Measurements from ENCODE around the gene SH3PXD2A.

The SH3PXD2A gene

DNA sequence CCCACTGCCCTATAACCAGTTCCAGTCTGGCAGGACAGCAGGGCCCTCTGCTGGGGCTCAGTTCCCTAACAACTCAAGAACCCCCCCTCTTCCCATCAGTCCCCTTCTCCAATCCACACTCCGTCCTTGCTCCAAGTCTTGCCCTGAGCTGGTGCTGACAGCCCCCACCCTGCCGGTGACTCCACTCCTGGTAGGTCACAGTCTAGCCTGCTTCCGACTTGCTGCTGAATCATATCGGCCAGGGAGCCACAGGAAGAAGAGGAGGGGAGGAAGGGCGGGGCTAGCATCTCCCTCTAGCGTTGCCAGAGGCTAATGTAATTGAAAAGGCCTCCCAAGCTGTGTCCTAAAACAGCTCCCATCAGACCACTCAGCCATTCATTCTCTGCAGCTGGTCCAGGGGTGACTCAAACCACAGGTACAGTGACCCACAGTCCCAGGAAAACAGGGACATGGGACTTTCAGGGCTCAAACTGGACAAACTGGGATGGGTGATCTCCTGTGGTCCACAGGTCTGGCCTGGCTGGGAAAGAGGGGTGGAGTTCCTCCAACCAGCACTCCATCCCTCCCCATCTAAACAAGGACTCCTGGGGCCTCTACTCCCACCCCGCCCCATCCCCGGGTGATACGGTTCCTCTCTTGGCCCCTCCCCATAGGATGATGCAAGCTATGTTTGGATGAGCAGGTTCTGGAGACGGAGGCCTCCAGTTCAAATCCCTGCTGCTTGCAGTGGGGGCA lies 158.8 kb downstream of the SH3PXD2A start:
- in situ Hi-C loops (cut with MboI; ENCODE audit: low sequenced_read_pairs), result no loop called here

DNA sequence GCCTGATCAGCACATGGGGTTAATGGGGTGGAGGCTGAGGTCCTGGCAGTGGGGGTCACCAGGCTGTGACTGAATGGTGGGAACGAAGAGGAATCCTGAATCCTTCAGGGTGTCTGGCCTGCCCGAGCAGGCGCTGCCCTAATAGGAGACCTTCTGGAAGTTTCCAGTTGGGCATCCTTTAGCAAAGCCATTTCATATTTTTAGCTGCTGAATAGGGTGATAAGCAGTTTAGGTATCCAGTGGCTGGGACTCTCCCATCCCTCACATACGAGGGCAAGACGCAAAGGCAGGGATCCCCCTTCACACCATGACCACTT lies 159.3 kb downstream of the SH3PXD2A start:
- in situ Hi-C loops (cut with MboI; ENCODE audit: low sequenced_read_pairs), result no loop called here

DNA sequence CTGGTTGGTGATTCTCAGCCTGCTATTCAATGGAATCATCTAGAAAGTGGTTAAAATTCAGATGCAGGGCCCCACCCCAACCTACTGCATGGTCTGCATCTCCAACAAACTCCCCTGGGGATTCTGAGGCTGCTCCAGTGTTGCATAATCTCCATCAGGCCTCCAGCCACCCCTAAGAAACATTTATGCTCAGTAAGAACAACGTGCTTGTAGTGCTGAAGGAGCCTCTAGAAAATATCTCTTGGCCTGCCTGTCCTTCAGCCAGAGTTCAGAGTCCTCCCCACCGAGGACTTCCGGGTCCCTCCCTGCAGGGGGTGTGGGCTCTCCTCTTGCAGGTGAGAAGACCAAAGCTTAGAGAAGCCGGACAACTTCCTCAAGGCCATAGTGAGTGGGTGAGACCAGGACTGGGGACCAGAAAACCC lies 159.8 kb downstream of the SH3PXD2A start:
- in situ Hi-C loops (cut with MboI; ENCODE audit: low sequenced_read_pairs), result no loop called here

DNA sequence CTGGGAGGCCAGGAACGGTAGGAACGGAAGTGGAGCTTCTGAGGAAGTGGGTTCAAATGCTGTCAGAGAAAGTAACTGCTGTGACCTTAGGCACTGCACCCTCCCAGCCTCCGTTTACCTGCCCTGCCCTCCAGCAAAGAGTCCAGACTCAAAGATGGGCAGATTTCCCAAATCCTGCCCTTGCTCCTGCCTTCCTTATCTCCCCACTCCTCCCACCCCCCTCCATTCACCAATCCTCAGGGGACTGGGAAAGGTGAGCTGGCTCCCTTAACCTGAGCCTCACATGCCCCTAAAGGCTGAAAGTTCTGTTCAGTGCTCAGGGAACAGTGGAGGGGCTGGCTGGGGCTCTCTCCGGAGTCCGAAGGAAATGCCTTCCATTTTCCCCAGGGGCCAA lies 161.6 kb downstream of the SH3PXD2A start:
- in situ Hi-C loops (cut with MboI; ENCODE audit: low sequenced_read_pairs), result no loop called here

DNA sequence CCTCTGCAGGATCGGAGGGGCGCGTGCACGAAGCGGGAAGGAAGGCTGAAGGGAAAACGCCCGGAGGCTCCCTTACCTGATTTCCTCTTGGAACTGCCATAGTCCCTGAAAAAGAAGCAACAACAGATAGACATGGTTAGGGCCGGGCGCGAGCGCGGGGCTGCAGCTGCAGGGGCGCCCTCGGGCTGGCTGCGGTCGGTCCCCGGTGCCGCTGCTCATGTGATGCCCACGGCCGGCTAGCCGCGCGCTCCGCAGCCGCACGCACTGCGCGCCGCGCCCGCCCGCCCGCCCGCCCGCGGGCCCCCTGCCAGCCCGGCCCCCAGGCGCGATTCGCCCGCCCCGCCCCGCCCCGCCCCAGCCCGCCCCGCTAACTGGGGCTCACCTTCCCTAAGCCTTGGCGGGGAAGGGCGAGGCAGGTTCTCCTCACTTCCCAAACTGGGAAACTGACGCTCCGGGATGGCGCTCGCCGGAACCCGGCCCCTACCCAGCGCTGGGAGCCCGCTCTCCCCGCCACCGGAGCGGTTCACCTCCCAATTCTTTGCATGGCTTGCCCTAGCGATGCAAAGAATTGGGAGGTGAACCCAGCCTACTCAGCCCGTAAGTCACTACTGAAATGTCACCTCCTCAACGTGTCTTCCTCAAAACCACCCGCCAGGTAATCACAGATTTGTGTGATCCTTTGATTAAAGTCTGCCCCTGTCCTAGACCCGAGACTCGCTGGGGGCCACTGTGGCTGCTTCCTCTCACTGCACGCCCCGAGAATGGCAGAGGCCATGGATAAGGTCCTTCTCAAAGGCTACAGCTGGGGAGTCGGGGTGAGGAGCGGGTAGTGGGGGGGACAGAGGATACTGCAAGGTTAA lies 162.2 kb downstream of the SH3PXD2A start:
- in situ Hi-C loops (cut with MboI; ENCODE audit: low sequenced_read_pairs), result no loop called here

DNA sequence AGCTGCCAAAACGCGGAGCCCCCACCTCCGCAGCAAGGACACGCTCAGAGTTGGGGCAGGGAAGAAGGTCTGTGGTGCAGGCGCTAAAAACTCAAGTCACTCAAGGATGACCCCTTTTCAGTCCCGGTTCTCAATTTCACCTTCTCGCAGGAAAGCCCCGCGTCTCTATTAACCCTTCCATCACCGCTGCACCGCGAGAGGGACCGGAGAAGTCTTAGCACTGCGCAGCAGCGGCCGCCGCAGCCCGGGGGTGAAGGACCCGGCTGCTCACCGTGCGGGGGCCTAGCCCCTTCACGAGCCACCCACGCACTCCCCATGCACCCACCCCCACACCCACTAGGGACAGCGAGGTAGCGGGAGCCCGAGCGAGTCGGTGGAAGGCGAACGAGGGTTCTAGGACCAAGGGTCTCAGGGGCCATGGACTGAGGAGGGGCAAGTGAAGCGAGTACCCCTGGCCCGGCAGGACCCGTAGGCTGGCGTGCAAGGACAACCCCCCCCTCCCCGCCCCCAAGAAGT lies 162.9 kb downstream of the SH3PXD2A start:
- in situ Hi-C loops (cut with MboI; ENCODE audit: low sequenced_read_pairs), result no loop called here

DNA sequence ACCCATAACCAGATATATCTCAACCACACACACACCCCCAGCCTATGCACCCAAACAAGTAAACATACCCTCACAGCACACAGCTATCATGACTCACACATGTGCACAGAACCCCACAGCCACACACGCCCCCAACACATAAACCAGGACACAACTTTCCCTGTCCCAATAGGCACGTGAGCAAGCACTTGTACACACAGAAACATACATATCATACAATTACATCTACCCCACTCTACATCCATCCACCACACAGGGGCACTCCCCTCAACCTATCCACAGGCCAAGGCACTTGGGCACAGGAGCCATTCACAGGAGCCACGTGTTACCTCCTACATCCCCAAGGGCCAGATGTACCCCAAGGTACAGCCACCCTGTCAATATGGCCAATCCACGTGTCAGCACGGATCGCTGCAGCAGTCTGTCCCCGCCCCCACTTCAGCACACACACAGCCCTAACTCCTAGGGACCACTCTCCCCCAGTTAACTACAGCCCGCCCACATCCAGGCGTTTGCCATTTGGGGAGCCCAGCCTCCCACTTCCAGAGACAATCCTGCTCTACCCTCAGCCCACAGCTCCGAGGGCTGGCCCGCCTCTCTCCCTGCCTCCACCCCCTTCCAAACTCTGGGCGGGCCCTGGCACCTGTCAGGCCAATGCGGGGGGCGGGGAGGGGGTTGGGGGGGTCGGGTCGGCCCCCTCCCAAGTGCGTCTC lies 163.5 kb downstream of the SH3PXD2A start:
- in situ Hi-C loops (cut with MboI; ENCODE audit: low sequenced_read_pairs), result no loop called here

DNA sequence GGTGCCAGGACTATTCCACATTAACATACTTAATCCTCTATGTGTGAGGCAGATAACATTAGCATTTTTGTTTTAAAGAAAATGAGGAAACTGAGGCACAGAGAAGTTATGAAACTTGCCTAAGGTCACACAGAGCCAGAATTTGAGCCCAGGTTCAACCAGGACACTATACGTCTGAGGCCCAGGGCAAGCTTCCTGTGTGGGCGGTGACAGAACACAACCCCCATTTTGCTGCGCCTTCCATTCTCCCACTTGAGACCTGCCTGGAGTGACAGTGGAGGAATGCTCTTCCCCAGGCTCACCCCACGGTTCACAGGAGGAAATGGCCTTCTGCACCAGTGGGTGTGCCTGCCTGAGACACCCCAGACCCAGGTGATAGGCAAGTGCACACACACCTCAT lies 164.1 kb downstream of the SH3PXD2A start:
- in situ Hi-C loops (cut with MboI; ENCODE audit: low sequenced_read_pairs), result no loop called here

DNA sequence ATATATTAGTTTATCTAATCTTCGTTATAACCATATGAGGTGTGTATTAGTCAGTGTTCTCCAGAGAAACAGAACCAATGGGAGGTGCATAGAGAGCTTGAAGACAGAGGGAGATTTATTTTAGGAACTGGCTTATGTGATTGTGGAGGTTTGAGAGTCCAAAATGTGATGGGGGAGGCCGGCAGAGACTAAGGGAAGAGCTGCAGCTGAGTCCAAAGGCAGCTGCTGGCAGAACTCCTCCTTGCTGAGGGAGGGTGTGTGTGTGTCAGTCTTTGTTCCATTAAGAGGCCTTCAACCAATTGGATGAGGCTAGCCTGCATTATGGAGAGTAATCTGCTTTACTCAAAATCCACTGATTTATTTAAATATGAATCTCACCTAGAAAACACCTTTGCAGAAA lies 165.1 kb downstream of the SH3PXD2A start:
- in situ Hi-C loops (cut with MboI; ENCODE audit: low sequenced_read_pairs), result no loop called here

DNA sequence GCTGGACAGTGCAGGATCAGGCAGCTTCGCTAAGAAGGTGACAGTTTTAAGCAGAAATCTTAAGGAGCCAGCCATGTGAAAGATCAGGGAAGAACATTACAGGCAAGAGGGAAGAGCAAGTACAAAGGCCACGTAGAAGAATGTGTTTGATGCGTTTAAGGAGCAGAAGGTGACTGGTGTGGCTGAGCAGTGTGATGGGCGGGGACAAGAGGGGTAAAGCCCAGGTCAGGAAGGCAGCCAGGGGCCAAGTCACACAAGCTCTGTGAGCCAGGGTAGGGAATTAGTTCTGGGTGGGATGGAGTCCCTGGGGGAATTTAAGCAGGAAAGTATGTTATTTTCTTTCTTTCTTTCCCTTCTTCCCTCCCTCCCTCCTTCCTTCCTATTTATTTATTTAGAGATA lies 166.9 kb downstream of the SH3PXD2A start:
- in situ Hi-C loops (cut with MboI; ENCODE audit: low sequenced_read_pairs), result no loop called here

DNA sequence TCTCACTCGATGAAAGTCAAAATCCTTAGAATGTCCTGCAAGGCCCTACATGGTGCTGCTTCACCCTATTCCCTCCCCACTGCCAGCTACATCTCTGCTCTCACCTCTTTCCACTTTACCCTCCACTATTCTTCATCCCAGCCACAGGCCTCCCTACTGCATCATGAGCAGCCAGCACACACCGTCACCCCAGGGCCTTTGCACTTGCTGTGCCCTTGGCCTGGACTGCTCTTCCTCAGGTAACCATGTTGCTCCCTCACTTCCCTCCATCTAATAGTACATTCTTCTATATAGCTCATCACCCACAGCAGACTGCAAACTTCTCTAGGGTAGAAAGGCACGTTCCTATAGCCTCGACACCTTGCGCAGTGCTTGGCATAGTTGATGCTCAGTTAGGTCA lies 167.7 kb downstream of the SH3PXD2A start:
- in situ Hi-C loops (cut with MboI; ENCODE audit: low sequenced_read_pairs), result no loop called here

DNA sequence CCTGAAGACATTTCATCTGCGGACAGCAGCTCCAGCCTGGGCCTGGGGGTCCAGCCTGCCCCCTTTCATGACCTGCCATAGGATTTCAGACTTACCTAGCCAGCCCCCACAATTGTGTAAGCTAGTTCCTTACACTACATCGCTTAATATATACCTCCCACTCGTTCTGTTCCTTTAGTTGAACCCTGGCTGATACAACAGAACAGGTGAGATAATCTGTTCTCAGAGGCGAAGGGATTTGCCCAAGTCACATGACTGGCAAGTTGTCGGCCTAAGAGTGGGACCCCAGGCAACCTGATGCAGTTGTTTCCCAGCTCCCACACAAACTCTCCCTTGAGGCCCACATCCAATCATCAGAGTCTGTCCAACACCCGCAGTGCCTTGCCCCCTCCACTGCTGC lies 168.2 kb downstream of the SH3PXD2A start:
- in situ Hi-C loops (cut with MboI; ENCODE audit: low sequenced_read_pairs), result no loop called here

DNA sequence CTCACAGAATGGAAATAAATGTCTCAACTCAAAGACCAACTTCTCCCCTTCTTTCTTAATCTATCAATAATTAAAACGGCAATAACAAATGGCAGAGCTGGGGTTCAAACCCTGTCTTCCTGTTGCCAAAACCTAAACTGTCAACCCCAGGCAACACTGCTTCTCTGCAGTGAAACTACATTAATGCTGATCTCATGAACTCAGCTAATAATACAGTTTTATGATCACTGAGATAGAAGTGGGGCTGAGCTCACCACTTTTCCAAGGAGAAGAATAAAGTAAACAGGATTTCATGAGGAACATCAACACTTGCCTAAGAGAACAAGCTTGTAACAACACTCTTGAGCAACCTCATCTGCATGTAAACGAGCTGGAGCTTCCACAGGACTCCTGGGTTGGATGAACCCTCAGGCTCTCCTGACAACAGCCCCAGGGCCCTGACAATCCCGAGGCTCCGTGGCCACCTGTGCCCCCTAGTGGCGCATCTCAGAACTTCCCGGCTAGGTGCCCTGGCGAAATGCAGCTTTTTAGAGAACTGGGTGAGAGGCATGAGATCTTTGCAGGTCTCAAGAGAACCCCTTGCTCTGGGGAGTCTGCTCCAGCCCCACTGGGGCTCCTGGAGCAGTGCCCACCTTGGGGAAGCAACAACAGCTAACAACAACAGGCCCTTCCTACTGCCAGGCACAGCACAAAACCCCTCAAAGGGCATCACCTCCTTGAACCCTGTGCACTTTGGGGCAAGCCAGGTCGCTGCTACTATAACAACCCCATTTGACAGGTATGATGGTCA lies 169.3 kb downstream of the SH3PXD2A start:
- in situ Hi-C loops (cut with MboI; ENCODE audit: low sequenced_read_pairs), result no loop called here

DNA sequence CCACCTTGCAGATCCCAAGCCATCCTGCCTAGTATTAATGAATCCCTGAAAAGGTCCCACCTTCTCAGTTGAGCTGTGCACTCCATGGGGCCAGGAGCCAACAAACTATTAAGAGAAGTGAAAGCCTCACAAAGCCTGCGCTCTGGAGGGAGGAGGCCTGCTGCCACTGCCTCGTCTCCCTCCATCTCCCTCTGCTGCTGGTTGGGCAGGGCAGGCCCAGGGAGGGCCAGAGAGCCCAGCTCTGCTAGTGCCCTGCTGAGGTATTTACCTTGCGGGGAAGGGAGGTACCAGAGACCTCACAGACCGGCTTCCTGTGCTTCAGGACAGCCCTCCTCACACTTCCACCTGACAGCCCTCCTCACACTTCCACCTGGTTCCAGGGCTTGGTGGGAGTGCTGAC lies 171.5 kb downstream of the SH3PXD2A start:
- in situ Hi-C loops (cut with MboI; ENCODE audit: low sequenced_read_pairs), result loop anchor here (5.0 kb wide), 1 partner anchor 82 kb away; no protein-coding TSS in a partner anchor

DNA sequence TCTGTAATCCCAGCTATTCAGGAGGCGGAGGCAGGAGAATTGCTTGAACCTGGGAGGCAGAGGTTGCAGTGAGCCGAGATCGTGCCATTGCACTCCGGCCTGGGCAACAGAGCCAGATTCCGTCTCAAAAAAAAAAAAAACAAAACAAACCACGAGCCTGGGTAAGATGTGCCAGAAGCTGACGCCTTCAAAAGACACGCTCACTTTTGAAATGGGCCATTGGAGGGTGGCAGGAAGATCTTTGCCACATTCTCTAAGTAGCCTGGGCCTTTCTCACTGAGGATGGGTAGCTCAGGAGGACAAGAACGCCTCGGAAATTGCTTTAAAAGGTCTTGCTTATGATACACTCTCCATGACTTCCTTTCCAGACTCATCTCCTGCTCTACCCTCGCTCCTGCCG lies 172.7 kb downstream of the SH3PXD2A start:
- in situ Hi-C loops (cut with MboI; ENCODE audit: low sequenced_read_pairs), result loop anchor here (5.0 kb wide), 1 partner anchor 80 kb away; no protein-coding TSS in a partner anchor

DNA sequence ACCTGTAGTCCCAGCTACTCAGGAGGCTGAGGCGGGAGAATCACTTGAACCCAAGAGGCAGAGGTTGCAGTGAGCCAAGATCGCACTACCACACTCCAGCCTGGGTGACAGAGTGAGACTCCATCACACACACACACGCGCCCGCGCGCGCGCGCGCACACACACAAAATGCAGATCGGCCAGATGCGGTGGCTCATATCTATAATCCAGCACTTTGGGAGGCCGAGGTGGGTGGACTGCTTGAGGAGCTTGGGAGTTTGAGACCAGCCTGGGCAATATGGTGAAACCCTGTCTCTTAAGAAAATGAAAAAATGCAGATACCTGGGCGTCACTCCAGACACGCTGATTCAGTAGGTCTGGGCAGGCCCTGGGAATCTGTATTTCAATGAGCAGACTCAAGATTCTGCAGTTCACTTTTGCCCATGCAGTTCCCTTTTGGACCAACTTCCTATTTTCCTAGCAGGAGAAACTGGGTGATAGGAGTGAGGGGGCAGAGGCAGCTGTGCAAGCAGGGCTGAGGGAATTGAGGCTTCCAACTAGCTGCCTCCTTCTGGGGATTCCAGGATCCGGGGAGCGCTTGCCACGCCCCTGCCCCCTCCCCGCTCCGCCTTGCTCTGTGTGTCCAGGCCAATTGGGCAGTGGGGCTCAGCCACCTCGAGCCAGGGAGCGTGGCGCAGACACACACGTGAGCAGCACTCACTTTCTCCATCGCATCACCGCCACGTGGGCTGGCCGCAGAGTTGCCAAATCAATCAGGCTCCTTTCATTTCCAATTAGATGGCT lies 173.6 kb downstream of the SH3PXD2A start:
- in situ Hi-C loops (cut with MboI; ENCODE audit: low sequenced_read_pairs), result loop anchor here (5.0 kb wide), 1 partner anchor 80 kb away; no protein-coding TSS in a partner anchor

DNA sequence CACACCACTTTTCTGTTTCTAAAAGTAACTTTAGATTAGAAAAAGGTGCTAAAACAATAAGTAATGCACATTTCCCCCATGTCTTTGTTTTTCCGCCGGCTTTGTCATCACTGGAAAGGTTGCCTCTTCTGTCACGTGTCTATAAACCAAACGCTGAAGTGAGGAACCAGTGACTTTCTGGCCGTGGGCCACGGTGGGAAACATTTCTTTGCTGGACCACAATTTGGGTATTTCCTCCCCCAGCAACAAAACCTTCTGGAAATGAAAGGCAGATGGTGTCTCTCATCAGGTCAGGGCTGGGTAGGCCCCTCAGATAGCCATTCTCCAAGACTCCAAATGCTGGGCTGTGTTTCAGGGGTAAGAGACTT lies 174.5 kb downstream of the SH3PXD2A start:
- in situ Hi-C loops (cut with MboI; ENCODE audit: low sequenced_read_pairs), result loop anchor here (5.0 kb wide), 1 partner anchor 79 kb away; no protein-coding TSS in a partner anchor

DNA sequence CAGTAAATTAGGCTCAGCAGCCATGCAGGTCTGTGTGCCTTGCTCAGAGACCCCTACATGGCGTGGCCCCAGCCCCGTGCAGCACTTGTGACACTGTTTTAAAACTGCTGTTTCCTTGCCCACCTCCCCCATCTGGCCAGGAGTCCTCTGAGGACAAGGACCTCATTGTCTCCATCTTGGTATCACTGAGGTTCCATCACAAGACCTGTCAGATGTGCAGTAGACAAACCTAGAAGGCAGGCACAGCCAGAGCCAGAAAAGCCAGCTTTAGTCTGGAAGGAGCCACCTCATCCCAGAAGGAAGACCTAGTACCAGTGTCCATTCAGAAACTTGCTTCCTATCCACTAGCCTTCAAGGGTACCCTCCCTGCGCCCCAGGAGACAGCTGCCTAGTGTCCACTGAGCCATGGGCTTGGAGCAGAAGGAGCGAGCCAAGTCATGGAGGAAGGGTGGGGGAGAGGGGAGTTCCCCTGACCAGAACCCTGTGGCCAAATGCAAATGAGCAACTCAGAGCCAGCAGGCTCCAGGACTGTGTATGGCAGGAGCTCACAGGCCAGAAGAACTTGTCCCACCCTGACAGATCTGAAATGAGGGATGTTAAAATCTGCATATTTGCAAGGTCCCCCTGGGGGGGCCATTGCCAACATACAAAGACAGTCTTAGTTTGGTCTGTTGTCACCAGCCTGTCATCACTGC lies 176.1 kb downstream of the SH3PXD2A start:
- in situ Hi-C loops (cut with MboI; ENCODE audit: low sequenced_read_pairs), result no loop called here

DNA sequence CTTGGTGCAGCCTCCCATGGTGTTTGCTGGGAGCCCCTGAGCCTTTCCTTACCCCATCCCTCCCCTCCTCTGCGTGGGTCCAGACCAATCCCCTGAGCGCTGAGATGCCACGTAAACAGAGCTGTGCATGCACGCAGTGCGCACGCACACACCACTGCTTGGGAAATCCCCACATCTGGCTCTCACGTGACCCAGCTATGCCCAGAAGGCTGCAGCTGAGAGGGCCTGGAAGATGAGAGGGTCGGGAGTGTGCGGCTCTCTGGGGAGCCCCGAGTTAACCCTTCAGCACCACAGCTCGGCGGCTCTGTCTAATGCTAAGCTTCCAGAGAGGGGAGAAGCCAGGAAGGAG lies 177.2 kb downstream of the SH3PXD2A start:
- in situ Hi-C loops (cut with MboI; ENCODE audit: low sequenced_read_pairs), result no loop called here

All from HL-60/S4 treated with retinoic acid at 250 ng/mL for 4 days and 3 days (cell line).